A549 treated with ZK216348 at 1 μM for 4 hours (cell line): ENCODE results near the gene C5orf34. TPM values are rescaled to one million over a fixed set of nuclear protein-coding genes. Genes with fewer than 3 reads are reported as not detected.

Experiments used
- total RNA-seq: library from RNA; stranded (reverse); fragments of 200-300 nt; extraction: Qiagen RNA extraction; gene quantifications from 5 replicates; pipeline ENCODE4 v1.2.3, GENCODE V29; 2022; ENCODE audit warnings: low read depth

Gene C5orf34, protein sequence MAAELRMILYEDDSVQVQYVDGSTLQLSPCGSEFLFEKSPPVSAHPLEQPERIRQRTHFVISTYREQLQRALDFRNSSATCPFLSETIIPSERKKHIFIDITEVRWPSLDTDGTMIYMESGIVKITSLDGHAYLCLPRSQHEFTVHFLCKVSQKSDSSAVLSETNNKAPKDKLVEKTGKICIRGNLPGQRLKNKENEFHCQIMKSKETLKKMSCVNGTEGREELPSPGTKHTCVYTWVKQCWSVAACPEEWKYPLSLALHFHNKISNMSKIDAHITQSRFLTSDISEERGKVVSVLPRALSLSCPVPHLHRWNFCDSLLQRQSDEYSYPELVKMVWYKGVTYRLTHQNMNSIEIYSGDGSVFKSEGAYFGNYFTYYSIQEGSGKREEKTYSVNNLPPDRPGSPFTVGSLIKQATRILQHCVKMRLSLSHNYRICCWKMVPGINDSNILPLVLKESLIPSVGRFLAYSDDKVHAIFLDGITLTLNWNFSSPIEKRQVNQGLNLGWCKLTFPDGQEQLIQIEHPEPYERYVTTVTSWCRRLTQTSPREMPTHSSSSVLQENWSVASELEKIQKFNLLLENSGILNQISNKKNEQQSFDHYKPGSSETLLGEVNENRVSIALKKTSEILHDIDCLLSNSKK
- 3.5 to 6.2 TPM (median 4.5 TPM) in 5 replicates for total RNA-seq

DNA sequence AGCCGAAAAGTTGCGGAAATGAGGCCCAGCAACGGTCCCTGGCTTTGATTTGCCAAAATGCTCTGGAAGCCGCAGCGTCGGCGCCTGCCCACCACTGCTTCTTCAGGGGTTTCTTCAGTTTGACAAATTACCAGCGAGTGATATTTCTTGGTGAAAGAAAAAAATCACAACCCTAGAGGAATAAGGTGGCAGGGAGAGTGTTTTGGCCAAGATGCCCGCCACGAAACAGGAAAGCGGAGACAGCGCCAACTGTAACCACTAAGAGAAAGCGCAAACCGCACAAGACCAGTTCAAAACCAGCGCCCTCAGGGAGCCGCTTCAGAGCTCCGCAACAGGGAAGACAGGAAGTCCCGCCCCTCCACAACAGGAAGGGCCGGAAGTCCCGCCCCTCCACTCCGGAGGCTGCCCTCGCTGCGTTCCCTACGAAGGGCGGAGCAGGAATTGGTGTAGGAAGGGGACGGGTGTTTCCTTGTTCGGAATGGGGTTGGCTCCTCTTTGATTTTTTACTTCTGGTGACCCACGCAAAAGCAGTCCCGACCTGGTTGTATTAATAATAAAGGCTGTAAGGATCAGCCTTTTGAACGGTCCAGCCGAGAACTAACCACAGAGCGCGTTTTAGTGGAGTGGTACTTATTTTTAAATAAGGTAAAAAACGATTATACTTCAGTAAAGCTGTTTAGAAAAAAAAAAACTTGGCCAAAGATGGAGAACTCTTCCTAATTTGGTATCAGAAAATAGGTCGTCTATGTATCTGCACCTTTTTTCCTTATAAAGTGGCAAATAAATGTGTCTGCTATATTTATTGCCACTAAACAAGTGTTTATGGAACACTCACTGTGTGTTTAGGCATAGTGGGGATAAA lies at the start of gene C5orf34:
Gene C5orf34, minus strand, starts transcription at position 333 of the 862 bp plus-strand sequence. CDS start 5,809 bp downstream, outside the sequence.

DNA sequence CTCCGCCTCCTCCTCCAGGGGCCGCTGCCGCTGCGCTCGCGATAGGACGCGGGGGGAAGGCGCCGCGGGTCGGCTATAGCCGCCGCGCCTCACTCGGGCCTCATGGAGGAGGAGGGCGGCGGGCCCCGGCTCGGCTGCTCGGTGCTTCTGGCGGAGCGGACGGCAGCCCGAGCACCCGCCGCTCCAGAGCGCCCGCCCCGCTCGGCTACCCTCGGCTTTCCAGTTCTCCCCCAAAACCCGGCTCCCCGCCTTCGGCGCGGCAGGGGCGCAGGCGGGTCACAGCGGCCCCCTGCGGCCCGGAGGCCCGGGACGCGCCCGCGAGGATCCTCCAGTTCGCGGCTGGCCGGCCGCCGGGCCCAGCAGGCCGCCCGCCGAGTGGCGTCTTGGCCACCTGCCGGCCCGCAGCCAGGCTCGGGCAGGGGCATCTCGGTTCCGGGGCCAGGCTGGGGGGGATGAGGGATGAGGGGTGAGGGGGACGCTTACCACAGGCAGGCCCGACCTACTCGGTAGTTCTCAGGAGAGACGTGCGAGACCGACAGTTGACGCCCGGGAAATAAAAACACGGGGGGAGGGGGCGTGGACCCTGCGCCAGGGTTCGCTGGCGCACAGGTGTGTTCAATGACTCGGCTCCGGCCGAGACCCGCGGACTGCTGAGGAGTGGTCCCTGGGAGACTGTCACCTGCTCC lies 42.1 kb upstream of the C5orf34 start, which contains the start of gene PAIP1:
Gene PAIP1, minus strand, starts transcription at position 221 of the 686 bp plus-strand sequence. CDS start 231 bp downstream, outside the sequence.

DNA sequence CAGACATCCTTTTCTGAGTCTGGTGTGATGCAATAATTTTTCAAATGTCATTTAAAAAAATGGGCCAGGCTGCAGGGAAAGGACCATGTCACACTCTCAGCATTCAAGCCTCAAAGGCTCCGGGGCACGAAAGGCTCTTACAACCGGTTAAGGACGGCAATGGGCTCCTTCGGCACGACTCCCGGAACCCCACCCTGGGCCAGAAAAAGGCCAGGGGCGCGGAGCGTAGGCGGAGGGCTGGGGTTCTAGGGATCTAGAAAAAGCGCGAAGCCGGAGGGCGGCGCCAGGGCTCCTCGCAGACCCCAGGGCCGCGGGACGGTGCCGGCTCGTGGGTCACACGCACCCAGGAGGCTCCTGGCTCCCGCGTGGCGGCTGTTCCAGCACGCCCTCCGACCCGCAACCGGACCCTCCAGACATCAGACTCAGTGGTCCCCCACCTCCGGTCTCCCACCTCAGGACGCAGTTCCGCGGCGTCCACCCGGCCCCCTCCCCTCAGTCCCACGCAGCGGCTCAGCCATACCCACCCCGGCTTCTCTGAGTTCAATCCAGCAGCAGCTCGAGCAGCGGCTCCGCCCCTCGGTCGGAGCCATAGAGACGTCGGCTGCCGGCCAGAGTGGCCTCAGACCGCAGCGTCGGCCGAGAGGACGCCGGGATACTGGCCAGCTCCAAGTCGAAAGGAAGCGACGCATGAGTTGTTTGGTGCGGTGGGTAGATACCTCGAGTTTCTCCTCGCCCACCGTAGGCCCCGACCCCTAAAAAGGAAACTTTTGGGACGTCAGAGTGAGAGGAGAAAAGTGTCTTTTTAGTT lies 31.4 kb downstream of the C5orf34 start, which contains the start of gene TMEM267:
Gene TMEM267, minus strand, starts transcription at position 568 of the 808 bp plus-strand sequence. CDS start 29,896 bp downstream, outside the sequence.

Other genes starting within 250 kb of the C5orf34 start
- 50.5 to 79.8 TPM (median 58.0 TPM) in 5 replicates for gene HMGCS1, start 201.7 kb downstream of the C5orf34 start, total RNA-seq
- 0.06 to 0.22 TPM (median 0.14 TPM) in 4 of 5 replicates, not detected in the other for gene CCL28, start 102.8 kb downstream of the C5orf34 start, total RNA-seq
- 16.8 to 24.2 TPM (median 19.5 TPM) in 5 replicates for gene TMEM267, start 31.3 kb downstream of the C5orf34 start, total RNA-seq
- gene PAIP1, start 41.9 kb upstream of the C5orf34 start, total RNA-seq = 102 to 123 TPM (median 109 TPM) in 5 replicates
- gene NNT, start 88.0 kb upstream of the C5orf34 start, total RNA-seq = 8.3 to 14.5 TPM (median 11.2 TPM) in 5 replicates